Colonic mucosa (tissue), 4 donors: ENCODE data around the gene RBBP8NL. TPM values are rescaled to one million over a fixed set of nuclear protein-coding genes. Genes with fewer than 3 reads are reported as not detected.
A peak's percentile ranks its signal among the peaks of the same experiment; 100 is the strongest.

Source experiments
- DNase-seq: peaks from one replicate; pipeline ENCODE4 v3.0.0-alpha.2; 2020
- H3K27ac ChIP-seq: fragments of 200-600 bp; one replicate; pipeline ENCODE4 v1.8.0; 2021
- H3K27me3 ChIP-seq: fragments of 200-600 bp; one replicate; pipeline ENCODE4 v1.8.0; 2021
- H3K36me3 ChIP-seq: fragments of 200-600 bp; one replicate; pipeline ENCODE4 v1.8.0; 2021
- H3K4me1 ChIP-seq: fragments of 200-600 bp; one replicate; pipeline ENCODE4 v1.8.0; 2021; ENCODE audit warnings: mild to moderate bottlenecking
- H3K4me3 ChIP-seq: fragments of 200-600 bp; one replicate; pipeline ENCODE4 v1.8.0; 2021
- H3K9ac ChIP-seq, 2 donors: one replicate each; pipeline ENCODE4 v1.7.0; 2013; ENCODE audit warnings: control low read depth in 2 of 2, low read depth in 2 of 2, low read length in 2 of 2
- H3K9me3 ChIP-seq: fragments of 200-600 bp; one replicate; pipeline ENCODE4 v1.8.0; 2021
- intact Hi-C: fragments of 100-400 bp; cut with DNase I; formaldehyde crosslinking; loops from one replicate; pipeline ENCODE4 v1.14.1; 2022
- total RNA-seq, 2 donors: library from RNA; stranded (reverse); fragmentation: NEBNext Ultra II Directional in 1 of 2; extraction: Animal tissue kit (Norgen Biotek cat#: 25700) in 1 of 2; gene quantifications; one replicate each; pipeline ENCODE4 v1.2.1, GENCODE V29; 2021
- TF ChIP-seq, protein P1 (sequence below): fragments of 200-600 bp; IDR thresholded peaks from one replicate; pipeline ENCODE4 v1.8.0; 2022; ENCODE audit warnings: antibody characterized with exemption, mild to moderate bottlenecking
- donor health status: healthy.
- donor health status: DM: no; HTN: no; CAD: no.
- donor health status: DM: no; HTN: no; CAD: no.

Gene RBBP8NL
- total RNA-seq, 2 donors from 2014 or later: 5.9 to 12.5 TPM

DNA sequence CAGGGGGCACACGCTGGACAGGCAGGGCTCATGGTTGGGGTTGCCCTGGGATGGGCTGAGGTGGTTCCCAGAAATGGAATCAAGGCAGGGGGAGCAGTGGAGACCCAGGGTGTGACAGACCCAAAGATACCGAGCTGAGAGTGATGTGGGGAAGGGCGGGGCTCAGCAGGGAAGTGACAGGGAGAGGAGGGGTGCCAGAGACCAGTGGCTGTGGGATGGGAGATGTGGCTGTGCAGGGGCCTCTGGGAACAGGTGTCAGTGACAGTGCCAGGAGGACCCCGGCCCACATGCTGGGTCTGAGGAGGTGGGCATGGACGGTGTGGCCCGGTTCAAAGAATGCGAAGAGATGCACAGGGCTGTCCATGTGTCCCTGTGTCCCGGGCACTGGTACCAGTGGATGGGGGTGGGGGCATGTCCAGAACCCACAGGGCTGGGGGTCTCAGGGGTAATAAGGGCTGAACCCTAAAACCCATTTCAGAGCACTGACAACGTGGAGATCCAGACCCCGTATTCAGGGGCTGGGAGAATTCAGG is 21.3 kb downstream of the RBBP8NL start:
- peak overlapping the region; percentile 56 to 95 for H3K9ac ChIP-seq
- no peaks in the 10 kb centered on the region for H3K9me3 ChIP-seq
- peaks cover 19% of the 10 kb centered on the region for H3K4me1 ChIP-seq
- H3K27ac ChIP-seq: no peak overlapping the region
- no peaks in the 10 kb centered on the region for H3K36me3 ChIP-seq
- DNase-seq: no peak
- no peaks in the 10 kb centered on the region for H3K27me3 ChIP-seq
- TF ChIP-seq, protein P1, sequence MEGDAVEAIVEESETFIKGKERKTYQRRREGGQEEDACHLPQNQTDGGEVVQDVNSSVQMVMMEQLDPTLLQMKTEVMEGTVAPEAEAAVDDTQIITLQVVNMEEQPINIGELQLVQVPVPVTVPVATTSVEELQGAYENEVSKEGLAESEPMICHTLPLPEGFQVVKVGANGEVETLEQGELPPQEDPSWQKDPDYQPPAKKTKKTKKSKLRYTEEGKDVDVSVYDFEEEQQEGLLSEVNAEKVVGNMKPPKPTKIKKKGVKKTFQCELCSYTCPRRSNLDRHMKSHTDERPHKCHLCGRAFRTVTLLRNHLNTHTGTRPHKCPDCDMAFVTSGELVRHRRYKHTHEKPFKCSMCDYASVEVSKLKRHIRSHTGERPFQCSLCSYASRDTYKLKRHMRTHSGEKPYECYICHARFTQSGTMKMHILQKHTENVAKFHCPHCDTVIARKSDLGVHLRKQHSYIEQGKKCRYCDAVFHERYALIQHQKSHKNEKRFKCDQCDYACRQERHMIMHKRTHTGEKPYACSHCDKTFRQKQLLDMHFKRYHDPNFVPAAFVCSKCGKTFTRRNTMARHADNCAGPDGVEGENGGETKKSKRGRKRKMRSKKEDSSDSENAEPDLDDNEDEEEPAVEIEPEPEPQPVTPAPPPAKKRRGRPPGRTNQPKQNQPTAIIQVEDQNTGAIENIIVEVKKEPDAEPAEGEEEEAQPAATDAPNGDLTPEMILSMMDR: no peak
- intact Hi-C loops: no loop called here
- peak overlapping the region; percentile 65 for H3K4me3 ChIP-seq

DNA sequence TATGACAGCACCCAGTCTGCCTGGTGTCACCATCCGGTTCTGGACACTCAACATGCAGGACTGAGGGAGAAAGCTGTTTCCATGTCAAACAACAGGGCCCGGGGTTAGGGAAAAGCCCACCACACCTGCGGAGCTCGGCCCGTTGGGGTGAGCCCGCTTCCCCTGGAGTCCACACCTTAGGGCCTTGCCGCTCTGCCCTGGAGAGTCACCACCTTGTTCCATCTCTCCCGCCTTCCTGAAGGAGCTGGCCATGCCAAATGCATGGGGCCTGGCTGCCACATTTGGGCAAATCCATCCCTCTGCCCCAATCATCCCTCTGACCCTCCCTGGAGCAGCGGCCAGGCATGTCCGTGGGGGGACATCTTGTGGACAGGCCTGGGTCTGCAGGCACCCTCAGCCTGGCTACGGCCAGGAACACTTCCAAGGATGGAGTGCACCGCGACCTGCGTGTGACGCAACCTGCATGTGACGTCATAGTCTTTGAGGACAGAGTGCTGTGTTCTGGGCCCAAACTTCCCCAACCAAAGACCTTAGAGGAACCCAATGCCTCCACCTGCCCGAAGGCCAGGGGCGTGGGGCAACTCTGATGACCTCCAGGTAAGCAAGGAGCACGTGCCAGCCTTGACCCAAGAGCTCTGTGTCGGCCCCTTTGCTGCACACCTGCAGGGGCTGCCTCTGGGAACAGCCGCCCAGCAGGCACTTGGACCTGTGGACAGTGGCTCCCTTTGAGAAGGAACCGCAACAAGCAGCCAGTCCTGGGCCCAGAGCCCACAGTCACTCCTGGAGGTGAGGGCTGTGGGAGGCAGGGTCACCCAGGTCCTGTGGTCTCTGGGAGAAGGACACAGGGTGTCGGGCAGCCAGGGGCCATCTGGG is 22.0 kb downstream of the RBBP8NL start:
- peak overlapping the region; percentile 56 to 95 for H3K9ac ChIP-seq
- H3K36me3 ChIP-seq: no peaks in the 10 kb centered on the region
- peaks cover 19% of the 10 kb centered on the region for H3K4me1 ChIP-seq
- no peaks in the 10 kb centered on the region for H3K9me3 ChIP-seq
- no peak overlapping the region for H3K4me3 ChIP-seq
- no peak for DNase-seq
- TF ChIP-seq, protein P1: no peak
- H3K27me3 ChIP-seq: no peaks in the 10 kb centered on the region
- intact Hi-C loops: no loop called here
- H3K27ac ChIP-seq: no peak overlapping the region

DNA sequence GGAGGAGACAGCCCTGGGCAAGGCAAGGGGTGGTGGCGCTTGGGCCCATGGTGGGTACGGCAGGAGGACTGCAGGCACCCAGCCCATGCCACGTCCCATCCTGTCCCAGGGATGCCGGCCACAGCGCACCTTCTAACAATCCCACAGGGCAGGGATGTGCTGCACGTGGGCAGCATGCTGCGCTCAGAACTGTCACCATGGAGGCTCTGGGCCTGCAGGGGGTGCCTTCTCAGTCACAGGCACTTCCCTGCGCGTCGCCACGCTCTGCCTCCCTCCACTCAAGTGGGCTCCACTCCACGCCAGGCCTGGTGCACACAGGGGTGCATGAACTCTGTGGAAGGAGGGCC is 22.6 kb downstream of the RBBP8NL start:
- no peaks in the 10 kb centered on the region for H3K9me3 ChIP-seq
- H3K27ac ChIP-seq: no peak overlapping the region
- H3K4me1 ChIP-seq: peaks cover 19% of the 10 kb centered on the region
- H3K27me3 ChIP-seq: no peaks in the 10 kb centered on the region
- no peak overlapping the region for H3K4me3 ChIP-seq
- TF ChIP-seq, protein P1: no peak
- no peaks in the 10 kb centered on the region for H3K36me3 ChIP-seq
- intact Hi-C loops: no loop called here
- DNase-seq: no peak
- H3K9ac ChIP-seq: no peak overlapping the region

DNA sequence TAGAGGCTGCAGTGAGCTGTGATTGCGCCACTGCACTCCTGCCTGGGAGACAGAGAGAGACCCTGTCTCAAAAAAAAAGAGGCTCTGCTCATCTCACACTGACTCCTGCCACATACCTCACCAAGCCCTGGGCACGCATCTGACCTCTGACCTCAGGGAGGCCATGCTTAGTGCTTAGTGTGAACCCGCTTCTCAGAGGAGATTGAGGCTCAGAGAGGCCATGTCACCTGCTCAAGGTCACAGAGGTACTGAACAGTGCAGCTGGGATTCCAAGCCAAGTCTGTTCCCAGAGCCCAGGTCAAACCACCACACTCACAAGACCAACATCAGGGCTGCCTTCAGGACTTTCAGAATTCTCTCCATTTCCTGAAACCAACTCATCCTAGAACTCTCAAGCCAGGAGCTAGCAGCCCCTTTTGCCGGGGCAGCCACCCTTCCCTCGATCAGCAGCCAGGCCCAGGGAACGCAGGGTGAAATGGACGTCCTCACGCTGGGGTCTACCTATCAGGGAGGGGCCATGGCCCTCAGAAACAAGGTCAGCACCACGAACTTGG is 23.1 kb downstream of the RBBP8NL start:
- Histone ChIP-seq H3K4me3 (no peak overlapping the region), H3K36me3 (no peaks in the 10 kb centered on the region), H3K4me1 (peaks cover 19% of the 10 kb centered on the region), H3K9me3 (no peaks in the 10 kb centered on the region), H3K9ac (no peak overlapping the region), H3K27me3 (no peaks in the 10 kb centered on the region), H3K27ac (no peak overlapping the region)
- intact Hi-C loops: no loop called here
- TF ChIP-seq, protein P1: no peak
- DNase-seq: no peak

DNA sequence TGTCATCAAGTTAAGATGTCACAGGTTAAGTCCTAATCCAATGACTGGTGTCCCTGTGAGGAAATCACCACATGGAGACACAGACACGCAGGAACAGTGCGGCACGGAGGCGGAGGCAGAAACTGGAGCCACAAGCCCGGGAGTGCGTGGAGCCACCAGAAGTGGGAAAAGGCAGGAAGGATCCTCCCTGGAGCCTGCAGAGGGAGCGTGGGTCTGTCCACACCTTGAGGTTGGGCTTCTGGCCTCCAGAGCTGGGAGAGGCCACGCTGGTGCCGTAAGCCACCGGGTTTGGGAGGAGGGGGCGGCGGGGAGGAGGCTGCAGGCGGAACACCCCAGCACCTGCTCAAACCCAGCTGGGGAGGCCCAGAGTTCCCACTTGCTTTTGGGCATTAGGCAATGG is 24.0 kb downstream of the RBBP8NL start:
- Histone ChIP-seq H3K27me3 (no peaks in the 10 kb centered on the region), H3K9ac (no peak overlapping the region), H3K9me3 (no peaks in the 10 kb centered on the region), H3K36me3 (no peaks in the 10 kb centered on the region), H3K4me1 (peaks cover 19% of the 10 kb centered on the region), H3K27ac (no peak overlapping the region), H3K4me3 (no peak overlapping the region)
- intact Hi-C loops: no loop called here
- TF ChIP-seq, protein P1: no peak
- no peak for DNase-seq
